Left forelimb (tissue), 1 donor: Measurements from ENCODE around the gene FBLN2.

Source experiments
- DNase-seq: peaks from one replicate; pipeline ENCODE4 v3.0.0-alpha.2; 2018; ENCODE audit warnings: low spot score

The FBLN2 gene

DNA sequence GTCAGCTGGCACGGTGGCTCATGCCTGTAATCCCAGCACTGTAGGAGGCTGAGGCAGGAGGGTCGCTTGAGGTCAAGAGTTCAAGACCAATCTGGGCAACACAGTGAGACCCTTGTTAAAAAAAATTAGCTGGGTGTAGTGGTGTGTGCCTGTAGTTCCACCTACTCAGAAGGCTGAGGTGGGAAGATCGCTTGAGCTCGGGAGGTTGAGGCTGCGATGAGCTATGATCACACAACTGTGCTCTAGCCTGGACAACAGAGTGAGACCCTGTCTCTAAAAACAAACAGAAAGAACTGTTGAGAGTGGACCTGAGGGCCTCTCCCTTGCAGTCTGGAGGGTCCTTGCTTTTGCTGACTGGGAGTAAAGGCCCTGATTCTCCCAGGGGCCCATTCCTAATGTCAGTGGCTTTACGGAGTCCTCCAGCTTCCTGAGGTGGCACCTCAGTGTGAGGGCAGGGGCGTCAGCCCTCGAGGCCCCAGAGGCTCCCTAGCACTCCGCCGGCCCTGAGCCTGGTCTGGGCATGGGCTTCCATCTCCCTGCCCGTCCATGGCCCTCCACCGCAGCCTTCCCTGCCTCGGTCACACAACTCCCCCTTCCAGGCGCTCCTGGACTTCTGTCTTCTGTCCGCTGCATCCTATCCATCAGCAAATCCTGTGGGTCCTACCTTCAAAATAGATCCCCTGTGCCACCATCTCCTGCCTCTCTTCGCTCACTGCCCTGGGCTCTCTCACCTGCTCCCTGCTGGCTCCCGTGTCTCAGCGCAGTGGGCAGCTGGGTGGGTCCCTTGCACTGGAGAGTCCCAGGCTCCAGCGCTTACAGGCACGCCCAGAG lies 19.0 kb downstream of the FBLN2 start:
- DNase-seq, result no peak

GRCh38 chr3:13568515-13569028 lies 19.6 kb downstream of the FBLN2 start:
- DNase-seq, result no peak

DNA sequence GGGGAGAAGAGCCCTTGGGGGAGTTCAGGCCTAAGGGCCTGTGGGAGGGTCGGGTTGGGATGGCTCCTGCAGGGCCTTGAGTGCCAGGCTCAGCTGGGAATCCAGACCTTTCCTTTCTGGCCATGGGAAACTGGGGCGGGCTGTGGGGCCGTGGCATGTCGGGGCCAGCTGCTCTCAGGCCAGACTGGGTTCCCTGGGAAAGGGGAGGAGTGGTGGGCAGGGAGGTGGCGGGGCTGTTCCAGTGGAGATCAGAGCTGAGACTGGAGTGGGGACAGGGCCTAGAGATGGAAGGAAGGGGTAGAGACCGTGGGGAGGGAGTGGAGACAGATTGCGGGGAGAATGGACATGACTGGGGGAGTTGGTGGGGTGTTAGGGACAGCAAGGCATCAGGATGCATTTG lies 20.3 kb downstream of the FBLN2 start:
- no peak for DNase-seq

DNA sequence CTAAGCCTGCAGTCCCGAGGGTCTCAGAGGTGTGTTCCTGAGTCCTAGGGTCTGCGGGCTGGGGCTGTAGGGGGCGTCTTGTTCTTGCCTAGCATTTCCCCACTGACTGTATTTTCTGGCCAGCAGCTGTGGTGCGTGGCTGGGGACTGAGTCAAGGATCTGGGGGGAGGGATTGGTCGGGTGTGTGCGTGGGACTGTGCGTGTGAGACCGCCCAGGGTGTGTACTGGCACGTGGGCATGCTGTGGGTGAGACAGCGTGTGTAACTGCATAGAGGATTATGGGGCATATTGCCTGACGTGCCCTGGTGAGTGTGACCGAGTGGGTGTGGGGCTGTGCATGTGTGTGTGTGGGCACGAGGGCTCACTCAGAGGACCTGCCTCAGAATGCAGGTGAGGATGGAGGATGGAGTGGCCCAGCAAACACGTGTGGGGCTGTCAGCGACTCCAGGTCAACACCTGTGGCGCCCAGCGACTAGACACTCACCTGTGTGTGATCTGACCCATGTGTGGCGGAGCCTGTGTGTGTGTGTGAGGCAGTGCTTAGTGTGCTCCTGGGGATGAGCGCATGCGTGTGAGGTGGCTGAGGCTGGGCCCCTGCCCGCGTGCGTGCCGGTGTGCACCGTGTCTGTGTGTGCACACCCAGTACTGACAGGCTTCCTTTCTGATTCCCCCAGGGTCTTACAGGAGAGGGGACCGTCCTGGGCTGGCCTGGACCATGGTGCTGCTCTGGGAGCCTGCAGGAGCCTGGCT lies 20.9 kb downstream of the FBLN2 start:
- DNase-seq, result no peak

GRCh38 chr3:13570391-13571194 lies 21.7 kb downstream of the FBLN2 start:
- DNase-seq, result no peak

GRCh38 chr3:13571264-13571663 lies 22.3 kb downstream of the FBLN2 start:
- DNase-seq, result no peak

GRCh38 chr3:13571831-13572750 lies 23.2 kb downstream of the FBLN2 start:
- DNase-seq, result no peak

DNA sequence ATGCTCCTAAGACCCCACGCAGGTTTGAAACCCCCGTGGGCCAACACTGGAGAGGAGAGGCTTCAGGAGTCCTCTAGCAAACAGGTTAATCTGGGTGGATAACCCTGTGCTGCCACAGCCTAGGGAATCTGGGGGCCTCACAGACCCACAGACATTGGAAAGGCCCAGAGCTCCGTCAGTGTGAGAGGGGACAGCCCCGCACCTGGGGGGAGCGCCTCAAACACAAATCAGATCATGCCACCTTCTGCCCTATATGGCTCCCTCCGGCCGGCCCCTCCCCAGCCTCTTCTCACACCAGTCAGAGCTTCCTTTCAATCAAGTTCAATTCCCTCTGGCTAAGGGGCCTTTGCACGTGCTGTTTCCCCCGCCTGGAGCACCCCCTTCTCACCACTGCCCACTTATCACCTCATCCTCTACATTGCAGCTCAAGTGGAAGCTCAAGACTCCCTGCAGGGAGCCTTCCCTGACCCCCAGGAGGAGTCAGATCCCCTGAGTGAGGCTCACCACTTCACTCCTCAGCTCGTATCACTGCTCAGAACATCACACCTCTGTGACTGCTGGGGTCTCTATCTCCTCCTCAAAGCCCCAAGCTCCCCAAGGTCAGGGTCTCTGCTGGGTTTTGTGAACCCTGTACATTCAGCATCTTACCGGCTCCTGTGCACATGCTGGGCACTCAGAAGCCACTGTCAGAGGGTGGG lies 24.1 kb downstream of the FBLN2 start:
- no peak for DNase-seq

GRCh38 chr3:13574083-13574797 lies 25.3 kb downstream of the FBLN2 start:
- DNase-seq, result no peak

- DNase-seq, result no peak
Measured at GRCh38 chr3:13574798-13575451, 26.0 kb downstream of the FBLN2 start.

DNA sequence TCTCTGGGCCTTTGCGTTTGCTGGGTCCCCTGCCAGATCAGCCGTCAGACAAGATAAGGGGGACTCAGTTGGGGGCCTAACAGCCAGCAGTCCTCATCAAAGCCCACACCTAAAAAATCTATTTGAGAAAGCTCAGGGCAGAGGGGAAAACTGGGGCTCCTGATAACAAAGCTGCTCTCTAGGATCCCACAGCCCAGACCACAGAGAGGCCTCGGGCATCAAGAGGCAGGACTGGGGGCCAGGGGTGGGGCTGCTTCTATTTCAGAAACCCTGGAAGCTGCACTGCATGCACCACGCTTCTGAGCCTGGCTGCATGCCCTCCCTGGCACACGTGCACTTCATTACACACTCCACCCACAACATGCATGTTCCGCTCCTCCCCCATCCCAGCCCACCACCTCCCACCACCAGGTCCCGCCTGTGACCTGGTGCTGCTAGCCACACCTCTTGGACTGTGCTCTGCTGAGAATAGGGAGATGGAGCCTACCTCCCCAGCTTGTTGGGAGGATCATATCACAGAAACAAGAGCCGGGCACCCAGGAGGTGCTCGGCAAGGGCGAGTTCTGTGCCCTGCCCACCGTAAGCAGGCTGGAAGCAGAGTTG lies 26.6 kb downstream of the FBLN2 start:
- DNase-seq, result no peak

GRCh38 chr3:13577181-13578121 lies 28.5 kb downstream of the FBLN2 start:
- no peak for DNase-seq

GRCh38 chr3:13578251-13578650 lies 29.3 kb downstream of the FBLN2 start:
- DNase-seq, result no peak

GRCh38 chr3:13579063-13579462 lies 30.1 kb downstream of the FBLN2 start:
- no peak for DNase-seq

DNA sequence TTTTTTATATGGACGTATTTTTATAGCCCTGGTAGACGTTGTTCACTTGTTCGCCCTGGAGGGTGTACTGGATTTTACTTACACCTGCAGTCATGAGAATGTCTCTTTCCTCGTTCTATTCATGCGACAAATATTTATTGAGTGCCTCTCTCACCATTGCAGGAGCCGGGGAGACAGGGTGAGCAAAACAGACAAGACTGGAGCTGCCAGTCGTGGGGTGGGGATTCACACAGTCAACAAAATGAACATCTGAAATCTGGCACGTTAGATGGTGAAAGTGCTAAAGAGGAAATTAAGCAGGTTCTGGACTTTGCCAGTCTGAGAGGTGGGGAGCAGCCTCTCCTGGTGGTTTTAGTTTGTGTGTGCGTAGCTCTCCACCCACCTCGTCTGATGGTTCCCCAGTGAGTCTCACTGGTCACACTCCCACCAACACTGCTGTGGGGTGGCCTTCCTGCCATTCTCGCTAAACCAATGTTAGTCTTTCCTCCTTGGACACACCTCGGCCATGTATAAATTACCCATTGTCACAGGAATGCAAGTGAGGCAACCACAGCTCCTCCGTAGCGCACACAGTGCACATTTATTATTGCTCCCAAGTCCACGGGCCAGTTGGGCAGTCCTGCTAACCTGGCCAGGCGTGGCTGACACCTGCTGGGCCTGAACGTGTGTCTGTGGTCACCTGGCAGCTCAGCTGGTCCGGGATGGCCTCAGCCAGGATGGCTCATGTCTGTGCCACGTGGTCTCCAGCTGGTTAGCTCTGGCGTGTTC lies 31.5 kb downstream of the FBLN2 start:
- DNase-seq, result no peak

DNA sequence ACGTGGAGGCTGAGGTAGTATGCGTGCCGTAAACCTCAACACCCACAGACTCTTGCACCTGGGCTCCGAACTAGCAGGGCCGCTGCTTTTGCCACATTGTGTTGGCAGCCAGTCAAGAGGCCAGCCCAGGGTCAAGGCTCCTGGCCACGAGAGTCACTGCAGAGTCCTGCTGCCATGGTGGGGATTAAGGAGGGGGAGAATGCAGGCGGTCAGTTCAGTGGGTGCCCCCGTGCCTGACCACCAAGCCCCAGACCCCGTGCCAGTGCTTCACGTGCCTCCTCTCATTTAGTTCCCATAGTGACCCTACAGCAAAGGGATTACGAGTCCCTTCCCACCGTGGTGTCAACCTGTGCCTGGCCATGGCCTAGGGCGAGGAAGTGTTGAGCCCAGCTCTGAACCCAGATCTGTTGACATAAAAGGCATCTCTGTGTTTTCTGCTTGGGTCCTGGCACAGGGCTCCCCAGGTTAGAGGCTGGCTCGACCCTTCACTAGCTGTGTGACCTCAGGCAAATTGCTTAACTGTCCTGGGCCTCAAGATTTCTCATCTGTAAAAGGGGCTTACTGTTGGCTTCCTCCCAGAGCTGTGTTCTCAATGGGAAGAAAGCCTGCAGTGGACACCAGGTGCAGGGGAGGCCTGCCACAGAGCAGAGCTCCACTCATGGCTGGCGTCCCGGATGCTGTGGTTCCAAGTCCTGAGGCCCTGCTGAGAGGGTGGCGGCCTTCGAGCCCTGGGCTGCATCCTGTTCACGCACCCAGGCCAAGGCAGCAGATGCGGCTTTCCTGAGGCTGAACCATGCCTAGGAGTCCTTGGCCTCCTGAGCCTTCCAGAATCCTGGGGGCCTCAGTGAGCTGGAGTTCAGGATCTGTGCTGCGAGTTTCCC lies 32.8 kb downstream of the FBLN2 start:
- no peak for DNase-seq
